ENCODE measurements around the gene CLECL1. TPM values are rescaled to one million over a fixed set of nuclear protein-coding genes. Genes with fewer than 3 reads are reported as not detected.

The CLECL1 gene
- total and polyA plus RNA-seq, 9 of the 15 experiments (the other 6 are each of a cell fraction or from before 2014, with no cell fraction given): 0.13 to 0.25 TPM; not detected in 7

GRCh38 chr12:9673404-9674225 is 59.3 kb downstream of the CLECL1 start (continued):
- TF ChIP-seq REST (IDR thresholded peaks at IDR 0.05; ENCODE audit: borderline replicate concordance) (peak; percentile 84), REST (CRISPR knock-in tag; IDR thresholded peaks at IDR 0.05; ENCODE audit: low read depth) (no peak), MYC (IDR thresholded peaks at IDR 0.05; ENCODE audit: low read depth, low read length) (no peak), MYC (CRISPR knock-in tag; IDR thresholded peaks at IDR 0.05; ENCODE audit: borderline replicate concordance, low read depth) (no peak), TBL1XR1 (IDR thresholded peaks at IDR 0.05; ENCODE audit: low read length in 2 of 2) (no peak), SRSF7 (optimal IDR thresholded peaks at IDR 0.05; ENCODE audit: low read depth, low read length) (no peak), SMAD1 (IDR thresholded peaks at IDR 0.05; ENCODE audit: low read depth, low read length, partially characterized antibody) (no peak), LEF1 (IDR thresholded peaks at IDR 0.05) (peak; percentile 84), CBFA2T3 (IDR thresholded peaks at IDR 0.05) (peak; percentile 86), BCL6 (CRISPR knock-in tag; IDR thresholded peaks at IDR 0.05) (no peak), ZNF197 (CRISPR knock-in tag; IDR thresholded peaks at IDR 0.05; ENCODE audit: low read depth) (no peak), EZH2 (IDR thresholded peaks at IDR 0.05; ENCODE audit: borderline replicate concordance, low read depth, low read length) (no peak), NFIX (CRISPR knock-in tag; IDR thresholded peaks at IDR 0.05; ENCODE audit: low read depth) (no peak), KLF10 (CRISPR knock-in tag; IDR thresholded peaks at IDR 0.05) (no peak), SREBF2 (CRISPR knock-in tag; IDR thresholded peaks at IDR 0.05) (no peak), ZNF143 (CRISPR knock-in tag; IDR thresholded peaks at IDR 0.05) (no peak), PCBP1 (IDR thresholded peaks at IDR 0.05; ENCODE audit: low read depth, low read length, poor library complexity, severe bottlenecking) (no peak), DDX20 (tag; IDR thresholded peaks at IDR 0.05; ENCODE audit: low read depth) (no peak), SETDB1 (IDR thresholded peaks at IDR 0.05; ENCODE audit: low read length) (no peak), ZNF316 (IDR thresholded peaks at IDR 0.05) (peak; percentile 90), SMAD4 (CRISPR knock-in tag; conservative IDR thresholded peaks at IDR 0.05) (peak; percentile 30; the same call in 1 of the 2 replicates), ZFPM2 (CRISPR knock-in tag; IDR thresholded peaks at IDR 0.05) (no peak), NFE2 (IDR thresholded peaks at IDR 0.05; ENCODE audit: low read depth) (peak; percentile 62)
